CD4-positive, alpha-beta T cell treated with Interleukin-2 at 100 ng/mL for 4 hours (primary cell): ENCODE data around the gene TCN2.
A peak's percentile ranks its signal among the peaks of the same experiment; 100 is the strongest.
"Not testable (repeated sequence)": the region's sequence is repeated elsewhere in the genome, so short reads cannot be mapped to it uniquely, and the experiment has no call there.

ENCODE experiments used
- DNase-seq: peaks from one replicate; pipeline ENCODE4 v3.0.0-alpha.2; 2020; ENCODE audit warnings: low spot score

The TCN2 gene

GRCh38 chr22:30606455-30607299 is at the start of gene TCN2:
Gene TCN2, plus strand, starts transcription at chr22:30607174. Its CDS starts 158 bp downstream, at chr22:30607332.
- DNase-seq: peak; percentile 26

DNA sequence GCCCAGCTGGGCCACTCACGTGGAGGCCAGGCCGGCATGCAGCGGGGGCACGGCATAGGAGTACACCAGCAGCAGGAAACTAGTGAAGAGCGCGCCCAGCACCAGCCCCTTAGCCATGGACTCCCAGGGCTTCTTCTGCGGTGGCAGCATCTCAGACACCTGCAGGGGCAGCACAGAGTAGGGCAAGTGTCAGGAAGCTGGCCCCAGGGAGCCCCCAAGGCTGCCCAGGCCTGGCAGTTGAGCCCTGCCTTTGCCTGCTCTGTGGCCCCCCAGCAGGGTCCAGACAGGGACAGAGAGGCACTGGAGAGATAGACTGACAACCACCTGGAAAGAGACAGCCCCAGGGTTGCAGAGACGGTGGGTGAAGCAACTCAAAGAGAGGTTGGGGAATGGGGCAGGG is 49.7 kb upstream of the TCN2 start:
- no peak for DNase-seq

DNA sequence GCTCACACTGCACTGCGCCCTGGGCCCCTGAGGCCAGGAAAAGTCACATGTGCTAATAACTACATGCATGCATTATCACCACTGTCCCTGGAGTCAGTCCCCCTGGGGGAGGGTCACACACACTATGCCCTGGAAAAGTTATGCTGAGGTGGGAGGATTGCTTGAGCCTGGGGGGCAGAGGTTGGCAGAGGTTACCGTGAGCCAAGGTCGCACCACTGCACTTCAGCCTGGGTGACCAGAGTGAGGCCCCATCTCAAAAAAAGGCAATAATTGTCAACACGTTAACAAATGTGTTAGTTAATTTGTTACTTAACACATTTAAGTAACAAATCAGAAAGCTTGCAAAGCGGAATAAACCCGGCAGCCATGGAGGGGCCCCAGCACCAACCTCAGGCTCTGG is 47.1 kb upstream of the TCN2 start:
- no peak for DNase-seq

- DNase-seq: not testable (repeated sequence)
These were observed 46.3 kb upstream of the TCN2 start for GRCh38 chr22:30560643-30561202.

DNA sequence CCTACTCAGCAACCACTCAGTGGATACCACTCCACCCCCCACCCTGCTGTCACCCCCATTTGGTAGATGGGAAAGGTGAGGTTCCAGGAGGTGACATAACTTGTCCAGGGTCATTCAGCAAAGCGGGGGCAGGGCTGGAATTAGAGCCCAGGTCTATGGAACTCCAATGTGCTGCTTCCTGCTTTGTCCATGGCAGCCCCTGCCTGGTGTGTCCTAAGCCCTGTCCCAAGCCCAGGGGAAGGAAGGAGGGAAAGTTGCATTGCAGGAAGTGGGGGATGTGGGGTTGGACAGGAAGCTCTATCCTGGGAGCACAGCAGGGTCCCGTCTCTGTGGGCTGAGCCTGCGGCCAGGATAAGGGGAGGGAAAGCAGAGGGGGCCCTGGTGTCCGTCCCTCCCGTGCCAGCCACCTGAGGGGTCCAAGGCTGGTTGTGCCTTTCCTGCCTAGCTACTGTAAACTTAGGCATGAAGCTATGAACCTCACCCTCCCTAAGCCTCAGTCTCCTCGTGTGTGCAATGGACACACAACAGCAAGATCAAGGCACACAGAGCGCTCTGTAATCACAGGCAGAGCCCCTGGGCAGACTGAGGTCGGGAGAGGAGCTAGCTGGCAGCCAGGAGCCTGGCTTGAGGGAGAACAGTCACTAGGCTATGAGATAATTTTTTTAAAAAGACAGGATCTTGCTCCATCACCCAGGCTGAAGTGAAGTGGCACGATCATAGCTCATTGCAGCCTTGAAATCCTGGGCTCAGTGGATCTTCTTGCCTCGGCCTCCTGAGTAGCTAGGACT is 45.4 kb upstream of the TCN2 start:
- no peak for DNase-seq

DNA sequence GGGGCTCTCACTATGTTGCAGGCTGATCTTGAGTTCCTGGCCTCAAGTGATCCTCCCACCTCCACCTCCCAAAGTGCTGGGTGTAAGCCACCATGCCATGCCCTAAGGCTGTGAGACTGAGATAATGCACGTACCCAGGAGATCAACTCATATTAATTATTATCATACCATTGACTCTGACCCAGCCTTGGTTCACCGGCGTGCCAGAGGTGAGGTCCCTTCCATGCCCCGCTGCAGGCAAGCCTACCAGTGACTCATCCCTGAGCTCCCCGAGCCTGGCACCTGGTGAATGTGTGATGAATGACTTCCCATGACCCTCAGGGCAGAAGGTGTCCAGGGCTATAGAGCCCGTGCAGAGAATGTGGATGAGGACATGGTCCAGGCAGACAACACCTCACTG is 44.6 kb upstream of the TCN2 start:
- DNase-seq: no peak

DNA sequence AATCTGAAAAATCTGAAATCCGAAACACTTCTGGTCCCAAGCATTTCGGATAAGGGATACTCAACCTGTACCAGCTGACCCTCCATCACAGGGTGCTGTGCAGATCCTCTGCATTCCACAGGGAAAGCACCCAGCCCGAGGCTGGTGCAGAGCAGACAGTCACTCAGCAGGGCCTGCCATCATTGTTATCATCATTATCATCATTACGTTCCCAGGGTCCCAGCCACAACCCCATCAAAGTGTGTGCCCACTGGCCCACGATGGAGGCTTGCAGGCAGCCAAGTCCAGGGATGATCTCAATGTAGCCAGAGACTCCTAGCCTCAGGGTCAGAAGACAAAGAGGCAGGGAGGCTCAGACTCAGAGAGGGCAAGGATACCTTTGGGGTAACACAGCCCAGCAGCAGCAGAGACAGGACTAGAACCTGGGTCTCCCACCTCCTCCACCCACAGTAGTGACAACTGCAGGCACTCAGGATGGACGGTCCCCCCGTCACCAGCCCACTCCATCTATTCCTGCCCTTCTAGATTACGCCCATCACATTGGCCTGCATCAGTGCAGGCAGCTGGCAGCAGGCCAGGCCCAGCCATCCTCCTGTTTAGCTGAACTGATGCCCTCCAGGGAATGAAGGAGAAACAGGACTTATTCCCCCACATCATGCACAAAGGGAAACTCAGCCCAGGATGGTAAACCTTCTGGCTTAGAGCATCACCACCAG is 42.8 kb upstream of the TCN2 start:
- no peak for DNase-seq

DNA sequence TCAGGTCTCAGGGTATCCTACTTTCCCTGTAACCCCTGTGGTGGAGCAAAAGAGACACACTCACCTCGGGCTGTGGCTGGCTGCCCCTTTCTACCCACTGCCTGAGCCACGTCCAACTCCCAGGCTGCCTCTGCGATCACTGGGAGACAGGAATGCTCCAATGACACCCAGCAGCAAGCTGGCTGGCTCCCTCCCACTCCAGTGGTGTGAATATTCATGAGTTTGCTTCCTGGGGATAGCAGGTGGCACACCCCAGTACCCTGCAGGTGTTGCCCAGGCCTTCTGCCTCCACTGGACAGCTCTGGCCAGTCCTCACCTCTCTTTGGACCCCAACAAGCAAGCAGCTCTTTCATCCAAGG is 42.2 kb upstream of the TCN2 start:
- DNase-seq: no peak

DNA sequence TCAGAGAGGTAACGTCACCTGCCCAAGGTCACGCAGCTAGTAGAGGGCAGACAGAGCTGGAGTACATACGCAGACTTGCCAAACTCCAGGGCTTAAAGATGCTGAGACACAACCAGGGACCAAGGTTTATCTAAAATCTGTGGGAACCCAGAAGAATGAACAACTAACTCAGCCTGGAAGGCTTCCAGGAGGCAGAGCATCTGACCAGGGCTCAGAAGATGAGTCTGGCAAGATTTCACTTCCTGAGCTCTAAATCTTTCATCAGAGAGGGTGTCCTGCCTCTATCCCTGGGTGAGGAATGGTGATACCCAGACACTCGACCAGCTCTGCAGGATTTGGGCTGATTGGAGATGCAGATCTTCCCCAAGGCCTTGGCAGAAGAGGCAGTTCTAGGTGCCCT is 41.6 kb upstream of the TCN2 start:
- DNase-seq: no peak

DNA sequence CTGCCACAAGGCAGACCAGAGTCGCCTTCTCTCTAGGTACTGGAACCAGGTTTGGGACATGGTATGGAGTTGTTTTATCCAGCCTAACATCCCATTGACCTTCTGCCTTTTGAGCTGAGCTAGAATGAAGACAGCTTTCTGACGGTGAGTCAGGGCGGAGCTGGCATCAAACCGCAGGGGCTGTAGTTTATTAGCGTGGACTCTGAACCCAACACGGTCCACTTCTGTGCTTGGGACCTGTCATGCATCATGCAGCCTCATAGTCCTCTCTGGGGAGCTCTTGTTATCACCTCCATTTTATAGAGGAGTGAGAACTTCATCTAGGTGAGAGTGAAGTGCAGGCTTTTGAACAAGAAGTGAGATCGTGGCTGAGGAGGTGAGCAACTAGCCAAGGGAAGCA is 40.8 kb upstream of the TCN2 start:
- no peak for DNase-seq

DNA sequence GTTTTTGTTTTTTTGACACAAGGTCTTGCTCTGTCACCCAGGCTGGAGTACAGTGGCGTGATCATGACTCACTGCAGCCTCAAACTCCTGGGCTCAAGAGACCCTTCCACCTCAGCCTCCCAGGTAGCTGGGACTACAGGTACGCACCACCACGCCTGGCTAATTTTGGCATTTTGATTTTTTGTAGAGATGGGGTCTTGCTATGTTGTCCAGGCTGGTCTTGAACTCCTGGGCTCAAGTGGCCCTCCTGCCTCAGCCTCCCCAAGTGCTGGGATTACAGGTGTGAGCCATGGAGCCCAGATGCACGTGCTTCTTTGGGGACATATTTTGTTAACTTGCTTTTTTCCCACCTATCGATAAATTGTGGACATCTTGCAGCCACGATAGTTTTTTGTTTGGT is 39.7 kb upstream of the TCN2 start:
- DNase-seq: not testable (repeated sequence)

DNA sequence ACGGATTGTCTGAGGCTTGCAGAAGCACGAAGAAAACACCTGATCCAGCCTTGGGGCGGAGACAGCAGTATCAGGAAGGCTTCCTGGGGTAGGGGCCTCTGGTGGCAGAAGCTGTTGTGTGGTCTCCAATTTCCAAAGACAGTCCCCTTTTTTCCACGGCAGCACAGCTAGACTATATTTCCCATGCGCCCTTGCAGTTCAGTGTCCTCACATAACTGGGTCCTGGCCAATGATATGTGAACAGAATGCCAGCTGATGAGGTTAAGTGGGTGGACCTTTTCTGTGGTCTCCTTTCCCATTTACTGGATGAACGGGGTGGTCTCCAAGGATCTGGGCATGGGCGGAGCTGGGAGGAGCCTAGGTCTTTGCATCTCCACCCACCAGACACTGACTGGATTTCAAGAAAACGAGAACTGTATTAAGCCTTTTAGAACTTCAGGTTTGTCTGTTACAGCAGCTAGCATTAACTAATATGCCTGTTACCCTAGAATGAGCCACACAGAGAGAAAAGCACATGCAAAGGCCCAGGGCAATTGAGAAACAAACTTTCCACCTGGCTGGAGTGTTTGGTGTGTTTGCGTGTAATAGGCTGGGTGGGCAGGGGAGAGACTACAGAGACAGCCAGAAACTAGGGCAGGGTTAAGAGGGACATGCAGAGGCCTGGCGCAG is 38.7 kb upstream of the TCN2 start:
- no peak for DNase-seq

- no peak for DNase-seq
These were observed 37.2 kb upstream of the TCN2 start for GRCh38 chr22:30569674-30570202.

GRCh38 chr22:30572210-30572609 is 34.8 kb upstream of the TCN2 start:
- DNase-seq: no peak

DNA sequence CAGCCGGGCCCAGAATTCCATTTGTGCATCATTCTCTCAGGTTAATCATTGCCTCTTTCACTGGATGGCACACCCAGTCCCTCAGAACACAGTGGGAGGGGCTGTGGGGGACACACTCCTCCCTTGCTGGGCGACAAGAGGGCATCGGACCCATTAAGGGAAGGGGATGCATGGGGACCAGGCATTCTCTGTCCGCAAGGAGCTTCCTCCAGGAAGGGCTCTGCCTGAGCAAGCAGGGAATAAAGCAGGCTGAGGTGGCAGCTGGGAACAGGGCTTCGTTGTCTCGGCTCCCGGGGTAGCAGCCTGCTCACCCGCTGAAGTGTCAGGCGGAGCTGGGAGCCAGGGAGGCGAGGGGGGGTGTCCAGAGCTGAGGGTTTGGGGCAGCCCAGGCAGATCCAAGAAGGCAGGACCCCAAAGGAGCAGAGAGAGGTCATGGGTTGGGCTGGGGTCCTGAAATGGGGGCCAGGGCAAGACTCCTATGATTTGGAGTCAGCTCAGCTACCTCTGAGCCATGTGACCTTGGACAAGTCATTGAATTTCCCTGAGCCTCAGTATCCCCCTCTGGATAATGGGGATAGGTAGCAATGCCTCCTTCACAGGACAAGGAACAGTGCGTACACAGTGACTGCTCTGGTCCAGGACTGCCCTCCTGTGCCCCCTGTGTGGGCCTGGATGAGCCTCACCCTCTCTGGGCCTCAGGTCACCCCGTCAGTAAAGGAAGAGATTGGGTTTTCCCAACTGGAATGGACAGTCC is 34.0 kb upstream of the TCN2 start:
- DNase-seq: no peak

GRCh38 chr22:30573594-30574094 is 33.3 kb upstream of the TCN2 start:
- DNase-seq: no peak

DNA sequence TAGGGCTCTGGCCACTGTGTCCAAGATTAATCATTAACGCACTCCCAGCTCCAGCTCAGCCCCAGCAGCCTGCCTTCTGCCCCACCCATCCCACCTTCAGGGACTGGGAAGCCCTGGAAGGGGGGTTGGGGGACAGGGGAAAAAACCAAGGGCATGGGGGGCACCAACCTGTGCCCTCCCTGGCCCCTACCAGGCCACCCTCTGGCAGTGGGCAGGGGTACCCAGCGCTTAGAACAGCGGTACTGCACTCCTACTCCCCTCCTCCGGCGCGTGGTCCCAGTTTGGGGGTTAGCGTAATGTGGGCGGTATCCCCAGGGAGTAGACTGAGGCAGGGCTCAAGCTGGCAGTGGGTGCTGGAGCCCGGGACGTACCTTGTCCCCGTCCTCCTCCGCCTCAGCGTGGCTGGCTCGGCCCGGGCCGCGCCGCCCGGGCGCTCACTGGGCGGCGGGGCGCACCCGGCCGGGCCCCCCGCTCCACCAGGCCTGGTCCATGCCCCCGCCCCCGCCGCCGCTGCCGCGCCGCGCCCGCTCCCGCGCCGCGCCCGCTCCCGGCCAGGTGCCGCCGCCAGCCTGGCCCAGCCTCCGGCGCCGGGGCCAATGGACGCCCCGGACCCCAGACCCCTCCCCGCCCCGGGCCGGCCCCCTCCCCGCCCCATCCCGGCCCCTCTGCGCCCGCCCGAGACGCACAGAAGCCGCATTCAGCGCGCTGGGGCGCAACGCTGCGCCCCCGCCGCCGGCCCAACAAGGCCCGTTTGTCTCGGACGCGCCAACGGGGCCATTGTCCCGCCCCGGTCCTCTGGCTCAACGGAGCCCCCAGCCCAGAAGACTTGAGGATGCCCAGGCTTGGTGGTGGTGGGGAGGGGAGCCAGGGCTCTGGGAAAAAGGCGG is 32.6 kb upstream of the TCN2 start, which contains the start of gene GAL3ST1:
TSS of gene GAL3ST1 (minus strand) at position 571 of the 887 bp plus-strand sequence. CDS start 17,273 bp downstream, outside the sequence.
- no peak for DNase-seq

GRCh38 chr22:30574997-30575671 is 31.8 kb upstream of the TCN2 start:
- DNase-seq: no peak

GRCh38 chr22:30575859-30576258 is 31.1 kb upstream of the TCN2 start:
- DNase-seq: no peak
